Activated naive CD8-positive, alpha-beta T cell treated with anti-CD3 and anti-CD28 coated beads, Interleukin-2, amount 10 ng/mL, durations not matched to agents 7 days and 5 days (primary cell): ENCODE measurements around the gene TAGAP. TPM values are rescaled to one million over a fixed set of nuclear protein-coding genes. Genes with fewer than 3 reads are reported as not detected.
"Not testable (repeated sequence)": the region's sequence is repeated elsewhere in the genome, so short reads cannot be mapped to it uniquely, and the experiment has no call there.

Source experiments
- ATAC-seq: fragments of 150-1000 bp; cut with Tn5 transposase; one replicate; pipeline ENCODE4 v1.10.0; 2021; ENCODE audit warnings: low read depth, moderate library complexity
- POLR2A ChIA-PET: fragments of 350-600 bp; sonication (Branson Sonifier 250); formaldehyde crosslinking; loops from one replicate; lab custom pipeline; 2021; ENCODE audit warnings: antibody characterized with exemption; lab: Charles Lee
- DNase-seq: peaks from one replicate; pipeline ENCODE4 v3.0.0; 2021
- H3K27ac Mint-ChIP-seq: one replicate; pipeline ENCODE4 v1.8.0; 2022; ENCODE audit warnings: mild to moderate bottlenecking, mixed read lengths
- H3K27me3 Mint-ChIP-seq: one replicate; pipeline ENCODE4 v1.8.0; 2022; ENCODE audit warnings: mild to moderate bottlenecking, moderate library complexity, mixed read lengths
- H3K36me3 Mint-ChIP-seq: one replicate; pipeline ENCODE4 v1.8.0; 2021; ENCODE audit warnings: mild to moderate bottlenecking, mixed read lengths
- H3K4me1 Mint-ChIP-seq: one replicate; pipeline ENCODE4 v1.8.0; 2021; ENCODE audit warnings: mixed read lengths
- H3K4me3 Mint-ChIP-seq: one replicate; pipeline ENCODE4 v1.8.0; 2022; ENCODE audit warnings: mild to moderate bottlenecking, moderate library complexity, mixed read lengths
- H3K9me3 Mint-ChIP-seq: one replicate; pipeline ENCODE4 v1.8.0; 2021; ENCODE audit warnings: mixed read lengths
- total RNA-seq, 2 experiments: library from RNA; stranded (reverse); gene quantifications; one replicate each; pipeline ENCODE4 v1.2.3, GENCODE V29; 2021

TAGAP gene
- total RNA-seq, 2 experiments from 2014 or later: 106 to 112 TPM

GRCh38 chr6:158991017-158991723 is 53.6 kb downstream of the TAGAP start:
- ATAC-seq (peak; percentile 38), DNase-seq (no peak)
- Mint-ChIP-seq H3K36me3 (peaks cover 14% of the 10 kb centered on the region), H3K27ac (no peak overlapping the region), H3K4me1 (peaks cover 20% of the 10 kb centered on the region), H3K4me3 (no peak overlapping the region), H3K27me3 (no peaks in the 10 kb centered on the region), H3K9me3 (peaks cover 12% of the 10 kb centered on the region)
- POLR2A ChIA-PET: no interaction called here

GRCh38 chr6:158989711-158990110 is 55.1 kb downstream of the TAGAP start:
- H3K27ac Mint-ChIP-seq, DNase-seq, POLR2A ChIA-PET, H3K27me3 Mint-ChIP-seq, H3K4me3 Mint-ChIP-seq, ATAC-seq: not testable (repeated sequence)
- Mint-ChIP-seq H3K36me3 (peaks cover 14% of the 10 kb centered on the region), H3K4me1 (peaks cover 10% of the 10 kb centered on the region), H3K9me3 (peaks cover 12% of the 10 kb centered on the region)

- ATAC-seq (no peak), DNase-seq (no peak)
- Mint-ChIP-seq H3K9me3 (peaks cover 12% of the 10 kb centered on the region), H3K27ac (no peak overlapping the region), H3K4me3 (no peak overlapping the region), H3K4me1 (peaks cover 10% of the 10 kb centered on the region), H3K27me3 (no peaks in the 10 kb centered on the region), H3K36me3 (peaks cover 13% of the 10 kb centered on the region)
- POLR2A ChIA-PET: interaction anchor here (0.7 kb wide), 1 partner anchor 335 kb away, joined by 3 read pairs; no protein-coding TSS in a partner anchor
Observed at GRCh38 chr6:158988477-158988876, 56.3 kb downstream of the TAGAP start.

- peaks cover 10% of the 10 kb centered on the region for H3K4me1 Mint-ChIP-seq
- H3K4me3 Mint-ChIP-seq: no peak overlapping the region
- POLR2A ChIA-PET: no interaction called here
- ATAC-seq (no peak), DNase-seq (no peak)
- H3K36me3 Mint-ChIP-seq: peaks cover 12% of the 10 kb centered on the region
- H3K27ac Mint-ChIP-seq: no peak overlapping the region
- H3K9me3 Mint-ChIP-seq: peaks cover 12% of the 10 kb centered on the region
- H3K27me3 Mint-ChIP-seq: no peaks in the 10 kb centered on the region
Observed at GRCh38 chr6:158987657-158988056, 57.1 kb downstream of the TAGAP start.

Other genes starting within 250 kb of the TAGAP start
- gene EZR, start 225.6 kb downstream of the TAGAP start, total RNA-seq: 100 to 1,000 TPM; 235 to 257 TPM
- gene RSPH3, start 44.8 kb downstream of the TAGAP start, total RNA-seq: 1 to 10 TPM; 2.2 to 2.7 TPM
- gene FNDC1, start 124.4 kb upstream of the TAGAP start, total RNA-seq: not detected